ENCODE measurements around the gene BMP2. TPM values are rescaled to one million over a fixed set of nuclear protein-coding genes. Genes with fewer than 3 reads are reported as not detected.

The BMP2 gene
- total and polyA plus RNA-seq, 7 donors: 2.6 to 15.0 (median 3.2) TPM

GRCh38 chr20:6766433-6766832 lies 1.1 kb upstream of the BMP2 start:
- WGBS, 2 donors: 15 to 62% methylated on average over 9 of the region's 9 CpGs
- H3K36me3 ChIP-seq: no peaks in the 10 kb centered on the region
- intact Hi-C loops (cut with DNase I): loop anchor here (5.0 to 10.0 kb wide), 4 partner anchors 132 to 1158 kb away; no protein-coding TSS in a partner anchor
- no peak for TF ChIP-seq POLR2AphosphoS5 (IDR thresholded peaks at IDR 0.05)
- no peak for TF ChIP-seq EP300 (IDR thresholded peaks at IDR 0.05)
- TF ChIP-seq, protein P1, sequence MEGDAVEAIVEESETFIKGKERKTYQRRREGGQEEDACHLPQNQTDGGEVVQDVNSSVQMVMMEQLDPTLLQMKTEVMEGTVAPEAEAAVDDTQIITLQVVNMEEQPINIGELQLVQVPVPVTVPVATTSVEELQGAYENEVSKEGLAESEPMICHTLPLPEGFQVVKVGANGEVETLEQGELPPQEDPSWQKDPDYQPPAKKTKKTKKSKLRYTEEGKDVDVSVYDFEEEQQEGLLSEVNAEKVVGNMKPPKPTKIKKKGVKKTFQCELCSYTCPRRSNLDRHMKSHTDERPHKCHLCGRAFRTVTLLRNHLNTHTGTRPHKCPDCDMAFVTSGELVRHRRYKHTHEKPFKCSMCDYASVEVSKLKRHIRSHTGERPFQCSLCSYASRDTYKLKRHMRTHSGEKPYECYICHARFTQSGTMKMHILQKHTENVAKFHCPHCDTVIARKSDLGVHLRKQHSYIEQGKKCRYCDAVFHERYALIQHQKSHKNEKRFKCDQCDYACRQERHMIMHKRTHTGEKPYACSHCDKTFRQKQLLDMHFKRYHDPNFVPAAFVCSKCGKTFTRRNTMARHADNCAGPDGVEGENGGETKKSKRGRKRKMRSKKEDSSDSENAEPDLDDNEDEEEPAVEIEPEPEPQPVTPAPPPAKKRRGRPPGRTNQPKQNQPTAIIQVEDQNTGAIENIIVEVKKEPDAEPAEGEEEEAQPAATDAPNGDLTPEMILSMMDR (IDR thresholded peaks at IDR 0.05): no peak
- TF ChIP-seq POLR2A (IDR thresholded peaks at IDR 0.05): no peak
- H3K9me3 ChIP-seq: no peaks in the 10 kb centered on the region
- H3K27ac ChIP-seq: no peak overlapping the region
- H3K4me3 ChIP-seq: no peak overlapping the region
- DNase-seq: no peak
- peaks cover 0 to 35% (median 13%) of the 10 kb centered on the region in 3 donors for H3K27me3 ChIP-seq
- peaks cover 0 to 24% (median 21%) of the 10 kb centered on the region in 4 donors for H3K4me1 ChIP-seq

DNA sequence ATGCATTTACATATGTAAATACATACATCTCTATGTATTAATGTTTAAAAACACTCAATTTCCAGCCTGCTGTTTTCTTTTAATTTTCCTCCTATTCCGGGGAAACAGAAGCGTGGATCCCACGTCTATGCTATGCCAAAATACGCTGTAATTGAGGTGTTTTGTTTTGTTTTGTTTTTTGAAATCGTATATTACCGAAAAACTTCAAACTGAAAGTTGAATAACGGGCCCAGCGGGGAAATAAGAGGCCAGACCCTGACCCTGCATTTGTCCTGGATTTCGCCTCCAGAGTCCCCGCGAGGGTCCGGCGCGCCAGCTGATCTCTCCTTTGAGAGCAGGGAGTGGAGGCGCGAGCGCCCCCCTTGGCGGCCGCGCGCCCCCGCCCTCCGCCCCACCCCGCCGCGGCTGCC lies 355 bp upstream of the BMP2 start:
- Histone ChIP-seq H3K4me3 (peak overlapping the region; percentile 18 to 70 (median 64)), H3K27ac (peak overlapping the region in 2 of 4 donors; percentile 16 to 34), H3K36me3 (no peaks in the 10 kb centered on the region), H3K4me1 (peaks cover 0 to 24% (median 21%) of the 10 kb centered on the region in 4 donors), H3K27me3 (peaks cover 0 to 35% (median 13%) of the 10 kb centered on the region in 3 donors), H3K9me3 (no peaks in the 10 kb centered on the region)
- peak; percentile 63 for DNase-seq
- TF ChIP-seq POLR2A (IDR thresholded peaks at IDR 0.05) (no peak), POLR2AphosphoS5 (IDR thresholded peaks at IDR 0.05) (no peak), EP300 (IDR thresholded peaks at IDR 0.05) (no peak)
- TF ChIP-seq, protein P1 (IDR thresholded peaks at IDR 0.05): no peak
- intact Hi-C loops (cut with DNase I): loop anchor here (5.0 to 10.0 kb wide), 4 partner anchors 132 to 1158 kb away; no protein-coding TSS in a partner anchor
- WGBS, 2 donors: 1 to 2% methylated on average over 26 of the region's 26 CpGs

- WGBS, 2 donors: 1 to 2% methylated on average over 70 of the region's 70 CpGs
- no peaks in the 10 kb centered on the region for H3K9me3 ChIP-seq
- intact Hi-C loops (cut with DNase I): loop anchor here (5.0 to 10.0 kb wide), 4 partner anchors 134 to 1156 kb away; no protein-coding TSS in a partner anchor
- H3K4me1 ChIP-seq: peaks cover 0 to 24% (median 21%) of the 10 kb centered on the region in 4 donors
- H3K27ac ChIP-seq: peak overlapping the region; percentile 29 to 68 (median 61)
- H3K27me3 ChIP-seq: peaks cover 0 to 35% (median 13%) of the 10 kb centered on the region in 3 donors
- no peaks in the 10 kb centered on the region for H3K36me3 ChIP-seq
- peak overlapping the region; percentile 36 to 70 (median 64) for H3K4me3 ChIP-seq
- TF ChIP-seq, protein P1 (IDR thresholded peaks at IDR 0.05): no peak
- TF ChIP-seq POLR2AphosphoS5 (IDR thresholded peaks at IDR 0.05) (no peak), EP300 (IDR thresholded peaks at IDR 0.05) (no peak), POLR2A (IDR thresholded peaks at IDR 0.05) (no peak)
- DNase-seq: peak; percentile 70
Measured at GRCh38 chr20:6768228-6769140, 998 bp downstream of the BMP2 start.

GRCh38 chr20:6769903-6770785 lies 2.7 kb downstream of the BMP2 start:
- TF ChIP-seq, protein P1 (IDR thresholded peaks at IDR 0.05): no peak
- TF ChIP-seq POLR2AphosphoS5 (IDR thresholded peaks at IDR 0.05) (no peak), EP300 (IDR thresholded peaks at IDR 0.05) (no peak), POLR2A (IDR thresholded peaks at IDR 0.05) (no peak)
- no peaks in the 10 kb centered on the region for H3K36me3 ChIP-seq
- peak overlapping the region; percentile 36 to 70 (median 64) for H3K4me3 ChIP-seq
- H3K4me1 ChIP-seq: peaks cover 0 to 24% (median 21%) of the 10 kb centered on the region in 4 donors
- peaks cover 0 to 35% (median 13%) of the 10 kb centered on the region in 3 donors for H3K27me3 ChIP-seq
- no peaks in the 10 kb centered on the region for H3K9me3 ChIP-seq
- intact Hi-C loops (cut with DNase I): loop anchor here (5.0 to 10.0 kb wide), 4 partner anchors 135 to 1155 kb away; no protein-coding TSS in a partner anchor
- whole genome bisulfite sequencing, 2 donors: 3 to 7% methylated on average over 55 of the region's 55 CpGs
- peak; percentile 76 for DNase-seq
- H3K27ac ChIP-seq: no peak overlapping the region
